NK-92 treated with Interleukin-12 subunit alpha and Interleukin-12 subunit beta, amount 100 ng/mL, for 24 hours (cell line): Measurements from ENCODE around the gene GNB1.
"Not testable (repeated sequence)": the region's sequence is repeated elsewhere in the genome, so short reads cannot be mapped to it uniquely, and the experiment has no call there.

Experiments
- DNase-seq: peaks from one replicate; lab custom pipeline; 2025; lab: John Stamatoyannopoulos, UW

The GNB1 gene

GRCh38 chr1:1889847-1890505 is 911 bp downstream of the GNB1 start:
- DNase-seq: no peak

GRCh38 chr1:1889090-1889750 is 1.7 kb downstream of the GNB1 start:
- DNase-seq: no peak

- DNase-seq: not testable (repeated sequence)
Observed at GRCh38 chr1:1883890-1884289, 7.0 kb downstream of the GNB1 start.

GRCh38 chr1:1883092-1883873 is 7.6 kb downstream of the GNB1 start:
- no peak for DNase-seq

- DNase-seq: no peak
Observed at GRCh38 chr1:1881727-1882126, 9.2 kb downstream of the GNB1 start.

GRCh38 chr1:1880617-1881312 is 10.1 kb downstream of the GNB1 start:
- DNase-seq: no peak

- DNase-seq: no peak
Observed at GRCh38 chr1:1879942-1880341, 10.9 kb downstream of the GNB1 start.

GRCh38 chr1:1877865-1878436 is 12.9 kb downstream of the GNB1 start:
- DNase-seq: no peak

- DNase-seq: no peak
Observed at GRCh38 chr1:1876335-1876930, 14.5 kb downstream of the GNB1 start.

- DNase-seq: no peak
Observed at GRCh38 chr1:1875932-1876331, 15.0 kb downstream of the GNB1 start.

GRCh38 chr1:1874901-1875300 is 16.0 kb downstream of the GNB1 start:
- DNase-seq: no peak

- no peak for DNase-seq
Observed at GRCh38 chr1:1873186-1873585, 17.7 kb downstream of the GNB1 start.

GRCh38 chr1:1872329-1872994 is 18.4 kb downstream of the GNB1 start:
- no peak for DNase-seq

- no peak for DNase-seq
Observed at GRCh38 chr1:1869469-1869868, 21.4 kb downstream of the GNB1 start.

- DNase-seq: no peak
Observed at GRCh38 chr1:1867164-1867563, 23.7 kb downstream of the GNB1 start.

- DNase-seq: no peak
Observed at GRCh38 chr1:1862905-1863547, 27.9 kb downstream of the GNB1 start.

- not testable (repeated sequence) for DNase-seq
Observed at GRCh38 chr1:1861761-1862310, 29.1 kb downstream of the GNB1 start.

- no peak for DNase-seq
Observed at GRCh38 chr1:1861339-1861730, 29.6 kb downstream of the GNB1 start.

GRCh38 chr1:1859970-1860697 is 30.8 kb downstream of the GNB1 start:
- DNase-seq: not testable (repeated sequence)
